K562 (cell line): ENCODE results near the gene ZNF629.

Experiments used
- CBX5 ChIP-seq: IDR thresholded peaks from 2 replicates; pipeline ENCODE4 v1.6.1; 2014; ENCODE audit warnings: low read depth, borderline replicate concordance
- CEBPZ ChIP-seq: fragments of 150-350 bp; IDR thresholded peaks from 2 replicates; pipeline ENCODE4 v1.6.1; 2014; ENCODE audit warnings: low read depth, mild to moderate bottlenecking, low read length, borderline replicate concordance
- CTCF ChIP-seq, 3 experiments: IDR thresholded peaks in 2 of 3; conservative IDR thresholded peaks in 1 of 3; 2 replicates each; pipeline ENCODE4 v1.5.1; 2011 to 2012; ENCODE audit warnings: low read length in 3 of 3, mild to moderate bottlenecking in 3 of 3, control low read depth in 2 of 3, improper control_type of control experiment in 1 of 3, inconsistent platforms in 1 of 3, low read depth in 1 of 3, mixed read lengths in 1 of 3, moderate library complexity in 1 of 3; ENCODE audit not compliant: insufficient read depth in 2 of 3
- E2F6 ChIP-seq, 2 experiments: IDR thresholded peaks; 2 replicates each; pipeline ENCODE4 v1.6.1; 2011; ENCODE audit warnings: borderline replicate concordance in 1 of 2, control low read depth in 1 of 2, low read depth in 1 of 2, low read length in 1 of 2, mild to moderate bottlenecking in 1 of 2, mixed read lengths in 1 of 2, moderate library complexity in 1 of 2; ENCODE audit not compliant: insufficient read depth in 1 of 2, insufficient read length in 1 of 2, poor library complexity in 1 of 2, severe bottlenecking in 1 of 2; ENCODE audit errors: extremely low read depth in 1 of 2
- MLLT1 ChIP-seq, 2 experiments: fragments of 450-650 bp; IDR thresholded peaks; 2 replicates each; pipeline ENCODE4 v1.6.1; 2016
- NELFE ChIP-seq: IDR thresholded peaks from 2 replicates; pipeline ENCODE4 v1.6.1; 2011; ENCODE audit warnings: mild to moderate bottlenecking; ENCODE audit not compliant: insufficient read depth, insufficient read length
- NR2F6 ChIP-seq: fragments of 450-650 bp; formaldehyde crosslinking; IDR thresholded peaks from 2 replicates; pipeline ENCODE4 v1.4.0; 2020; ENCODE audit warnings: mild to moderate bottlenecking
- NR4A1 ChIP-seq, 2 experiments: fragments of 250-450 bp in 1 of 2; fragments of 450-650 bp in 1 of 2; sonication (Bioruptor Pico) in 1 of 2; IDR thresholded peaks; 2 replicates each; pipeline versions ENCODE4 v1.4.0 to v1.6.1; 2016 to 2020; ENCODE audit warnings: mild to moderate bottlenecking in 2 of 2, missing compliant biosample characterization in 1 of 2, missing genetic modification characterization in 1 of 2, moderate library complexity in 1 of 2
- PML ChIP-seq: IDR thresholded peaks from 2 replicates; pipeline ENCODE4 v1.6.1; 2012; ENCODE audit warnings: low read length, inconsistent platforms
- XRCC4 ChIP-seq: IDR thresholded peaks from one replicate; pipeline ENCODE4 v1.6.1; 2011; ENCODE audit not compliant: insufficient read depth, insufficient read length; ENCODE audit errors: extremely low read depth
- ZNF175 ChIP-seq: fragments of 200-800 bp; sonication (Bioruptor generic); IDR thresholded peaks from 2 replicates; pipeline ENCODE4 v1.6.1; 2016; ENCODE audit warnings: low read depth, mild to moderate bottlenecking, missing genetic modification characterization, missing compliant biosample characterization
- ZNF354B ChIP-seq: fragments of 250-450 bp; sonication (Bioruptor Pico); IDR thresholded peaks from 2 replicates; pipeline ENCODE4 v1.4.0; 2020
- TF ChIP-seq, protein P1 (sequence below): sonication (generic); formaldehyde crosslinking; IDR thresholded peaks from 2 replicates; pipeline ENCODE4 v1.8.0; 2022; ENCODE audit warnings: mild to moderate bottlenecking, missing genetic modification reagents
- TF ChIP-seq, protein P2 (sequence below): fragments of 450-650 bp; IDR thresholded peaks from 2 replicates; pipeline ENCODE4 v1.6.1; 2016; ENCODE audit warnings: low read depth, mild to moderate bottlenecking, moderate library complexity

GRCh38 chr16:30728899-30729672 is 57.9 kb downstream of the ZNF629 start:
- no peak for TF ChIP-seq NR4A1 (CRISPR knock-in tag; IDR thresholded peaks at IDR 0.05)
- no peak for TF ChIP-seq NR4A1 (tag; IDR thresholded peaks at IDR 0.05)
- no peak for TF ChIP-seq ZNF175 (CRISPR knock-in tag)
- no peak for TF ChIP-seq NELFE
- TF ChIP-seq NR2F6, result no peak
- no peak for TF ChIP-seq CEBPZ
- no peak for TF ChIP-seq MLLT1 (IDR thresholded peaks at IDR 0.05)
- no peak for TF ChIP-seq PML
- TF ChIP-seq, protein P1, sequence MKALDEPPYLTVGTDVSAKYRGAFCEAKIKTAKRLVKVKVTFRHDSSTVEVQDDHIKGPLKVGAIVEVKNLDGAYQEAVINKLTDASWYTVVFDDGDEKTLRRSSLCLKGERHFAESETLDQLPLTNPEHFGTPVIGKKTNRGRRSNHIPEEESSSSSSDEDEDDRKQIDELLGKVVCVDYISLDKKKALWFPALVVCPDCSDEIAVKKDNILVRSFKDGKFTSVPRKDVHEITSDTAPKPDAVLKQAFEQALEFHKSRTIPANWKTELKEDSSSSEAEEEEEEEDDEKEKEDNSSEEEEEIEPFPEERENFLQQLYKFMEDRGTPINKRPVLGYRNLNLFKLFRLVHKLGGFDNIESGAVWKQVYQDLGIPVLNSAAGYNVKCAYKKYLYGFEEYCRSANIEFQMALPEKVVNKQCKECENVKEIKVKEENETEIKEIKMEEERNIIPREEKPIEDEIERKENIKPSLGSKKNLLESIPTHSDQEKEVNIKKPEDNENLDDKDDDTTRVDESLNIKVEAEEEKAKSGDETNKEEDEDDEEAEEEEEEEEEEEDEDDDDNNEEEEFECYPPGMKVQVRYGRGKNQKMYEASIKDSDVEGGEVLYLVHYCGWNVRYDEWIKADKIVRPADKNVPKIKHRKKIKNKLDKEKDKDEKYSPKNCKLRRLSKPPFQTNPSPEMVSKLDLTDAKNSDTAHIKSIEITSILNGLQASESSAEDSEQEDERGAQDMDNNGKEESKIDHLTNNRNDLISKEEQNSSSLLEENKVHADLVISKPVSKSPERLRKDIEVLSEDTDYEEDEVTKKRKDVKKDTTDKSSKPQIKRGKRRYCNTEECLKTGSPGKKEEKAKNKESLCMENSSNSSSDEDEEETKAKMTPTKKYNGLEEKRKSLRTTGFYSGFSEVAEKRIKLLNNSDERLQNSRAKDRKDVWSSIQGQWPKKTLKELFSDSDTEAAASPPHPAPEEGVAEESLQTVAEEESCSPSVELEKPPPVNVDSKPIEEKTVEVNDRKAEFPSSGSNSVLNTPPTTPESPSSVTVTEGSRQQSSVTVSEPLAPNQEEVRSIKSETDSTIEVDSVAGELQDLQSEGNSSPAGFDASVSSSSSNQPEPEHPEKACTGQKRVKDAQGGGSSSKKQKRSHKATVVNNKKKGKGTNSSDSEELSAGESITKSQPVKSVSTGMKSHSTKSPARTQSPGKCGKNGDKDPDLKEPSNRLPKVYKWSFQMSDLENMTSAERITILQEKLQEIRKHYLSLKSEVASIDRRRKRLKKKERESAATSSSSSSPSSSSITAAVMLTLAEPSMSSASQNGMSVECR (CRISPR knock-in tag), result no peak
- TF ChIP-seq, protein P2, sequence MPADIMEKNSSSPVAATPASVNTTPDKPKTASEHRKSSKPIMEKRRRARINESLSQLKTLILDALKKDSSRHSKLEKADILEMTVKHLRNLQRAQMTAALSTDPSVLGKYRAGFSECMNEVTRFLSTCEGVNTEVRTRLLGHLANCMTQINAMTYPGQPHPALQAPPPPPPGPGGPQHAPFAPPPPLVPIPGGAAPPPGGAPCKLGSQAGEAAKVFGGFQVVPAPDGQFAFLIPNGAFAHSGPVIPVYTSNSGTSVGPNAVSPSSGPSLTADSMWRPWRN, result no peak
- no peak for TF ChIP-seq XRCC4
- no peak for TF ChIP-seq E2F6 (IDR thresholded peaks at IDR 0.05; ENCODE audit: borderline replicate concordance in 1 of 2, extremely low read depth in 1 of 2, insufficient read depth in 1 of 2, insufficient read length in 1 of 2, low read depth in 1 of 2, low read length in 1 of 2, poor library complexity in 1 of 2, severe bottlenecking in 1 of 2)
- no peak for TF ChIP-seq ZNF354B (CRISPR knock-in tag)
- no peak for TF ChIP-seq CTCF (IDR thresholded peaks at IDR 0.05 in 2 of 3, conservative IDR thresholded peaks at IDR 0.05 in 1 of 3; ENCODE audit: insufficient read depth in 2 of 3, low read depth in 1 of 3, low read length in 3 of 3)
- no peak for TF ChIP-seq CBX5
